ENCODE measurements around the gene LZTS2. TPM values are rescaled to one million over a fixed set of nuclear protein-coding genes. Genes with fewer than 3 reads are reported as not detected.
A peak's percentile ranks its signal among the peaks of the same experiment; 100 is the strongest.

Gene LZTS2
- total RNA-seq, 1 experiment from 2014 or later = 49.1 TPM

GRCh38 chr10:101042118-101042517 lies 42.5 kb downstream of the LZTS2 start:
- intact Hi-C loops (cut with micrococcal nuclease; ENCODE audit: unreplicated experiment) = loop anchor here (5.0 kb wide), 1 partner anchor 100 kb away; no protein-coding TSS in a partner anchor
- H3K4me1 ChIP-seq (ENCODE audit: insufficient read depth, low read length, poor library complexity, severe bottlenecking) = peaks cover 32% of the 10 kb centered on the region
- peak overlapping the region; percentile 84 for H3K27ac ChIP-seq (ENCODE audit: low read depth, low read length, poor library complexity, severe bottlenecking)
- H3K4me3 ChIP-seq (ENCODE audit: low read depth, low read length, poor library complexity, severe bottlenecking) = peak overlapping the region; percentile 54
- H3K36me3 ChIP-seq (ENCODE audit: insufficient read depth, low read length, poor library complexity, severe bottlenecking) = no peaks in the 10 kb centered on the region
- H3K27me3 ChIP-seq (replicated peaks; ENCODE audit: insufficient read depth, low read depth, low read length, poor library complexity) = no peaks in the 10 kb centered on the region
- no peak for DNase-seq (ENCODE audit: low spot score)
- TF ChIP-seq EZH2 (IDR thresholded peaks at IDR 0.05; ENCODE audit: borderline replicate concordance, low read depth, low read length, poor library complexity, severe bottlenecking) = no peak
- TF ChIP-seq, protein P1, sequence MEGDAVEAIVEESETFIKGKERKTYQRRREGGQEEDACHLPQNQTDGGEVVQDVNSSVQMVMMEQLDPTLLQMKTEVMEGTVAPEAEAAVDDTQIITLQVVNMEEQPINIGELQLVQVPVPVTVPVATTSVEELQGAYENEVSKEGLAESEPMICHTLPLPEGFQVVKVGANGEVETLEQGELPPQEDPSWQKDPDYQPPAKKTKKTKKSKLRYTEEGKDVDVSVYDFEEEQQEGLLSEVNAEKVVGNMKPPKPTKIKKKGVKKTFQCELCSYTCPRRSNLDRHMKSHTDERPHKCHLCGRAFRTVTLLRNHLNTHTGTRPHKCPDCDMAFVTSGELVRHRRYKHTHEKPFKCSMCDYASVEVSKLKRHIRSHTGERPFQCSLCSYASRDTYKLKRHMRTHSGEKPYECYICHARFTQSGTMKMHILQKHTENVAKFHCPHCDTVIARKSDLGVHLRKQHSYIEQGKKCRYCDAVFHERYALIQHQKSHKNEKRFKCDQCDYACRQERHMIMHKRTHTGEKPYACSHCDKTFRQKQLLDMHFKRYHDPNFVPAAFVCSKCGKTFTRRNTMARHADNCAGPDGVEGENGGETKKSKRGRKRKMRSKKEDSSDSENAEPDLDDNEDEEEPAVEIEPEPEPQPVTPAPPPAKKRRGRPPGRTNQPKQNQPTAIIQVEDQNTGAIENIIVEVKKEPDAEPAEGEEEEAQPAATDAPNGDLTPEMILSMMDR (conservative IDR thresholded peaks at IDR 0.05; ENCODE audit: low read depth, low read length) = no peak
- ChIA-PET CTCF (interaction anchor here (0.8 to 3.5 kb wide), 10 partner anchors 9 to 250 kb away, joined by 3 to 20 read pairs (median 4); no protein-coding TSS in a partner anchor), POLR2A (ENCODE audit: low non-redundant PET) (interaction anchor here (0.6 kb wide), 1 partner anchor 10 kb away, joined by 9 read pairs; no protein-coding TSS in a partner anchor)
- H3K9me3 ChIP-seq (ENCODE audit: low read depth, low read length, poor library complexity, severe bottlenecking) = no peaks in the 10 kb centered on the region
- BruUV-seq (replicated peaks) = no TSS peak

GRCh38 chr10:101042667-101043362 lies 43.2 kb downstream of the LZTS2 start:
- Histone ChIP-seq H3K4me3 (ENCODE audit: low read depth, low read length, poor library complexity, severe bottlenecking) (peak overlapping the region; percentile 54), H3K27ac (ENCODE audit: low read depth, low read length, poor library complexity, severe bottlenecking) (peak overlapping the region; percentile 84), H3K36me3 (ENCODE audit: insufficient read depth, low read length, poor library complexity, severe bottlenecking) (no peaks in the 10 kb centered on the region), H3K9me3 (ENCODE audit: low read depth, low read length, poor library complexity, severe bottlenecking) (no peaks in the 10 kb centered on the region), H3K4me1 (ENCODE audit: insufficient read depth, low read length, poor library complexity, severe bottlenecking) (peaks cover 37% of the 10 kb centered on the region), H3K27me3 (replicated peaks; ENCODE audit: insufficient read depth, low read depth, low read length, poor library complexity) (no peaks in the 10 kb centered on the region)
- TF ChIP-seq, protein P1 (conservative IDR thresholded peaks at IDR 0.05; ENCODE audit: low read depth, low read length) = no peak
- TF ChIP-seq EZH2 (IDR thresholded peaks at IDR 0.05; ENCODE audit: borderline replicate concordance, low read depth, low read length, poor library complexity, severe bottlenecking) = no peak
- ChIA-PET CTCF (interaction anchor here (0.5 to 3.5 kb wide), 8 partner anchors 8 to 99 kb away, joined by 3 to 20 read pairs (median 5); no protein-coding TSS in a partner anchor), POLR2A (ENCODE audit: low non-redundant PET) (interaction anchor here (0.6 kb wide), 2 partner anchors 10 to 210 kb away, joined by 7 to 9 read pairs; no protein-coding TSS in a partner anchor)
- BruUV-seq (replicated peaks) = TSS peak; percentile 96
- intact Hi-C loops (cut with micrococcal nuclease; ENCODE audit: unreplicated experiment) = loop anchor here (5.0 kb wide), 1 partner anchor 99 kb away; no protein-coding TSS in a partner anchor
- peak; percentile 93 for DNase-seq (ENCODE audit: low spot score)

DNA sequence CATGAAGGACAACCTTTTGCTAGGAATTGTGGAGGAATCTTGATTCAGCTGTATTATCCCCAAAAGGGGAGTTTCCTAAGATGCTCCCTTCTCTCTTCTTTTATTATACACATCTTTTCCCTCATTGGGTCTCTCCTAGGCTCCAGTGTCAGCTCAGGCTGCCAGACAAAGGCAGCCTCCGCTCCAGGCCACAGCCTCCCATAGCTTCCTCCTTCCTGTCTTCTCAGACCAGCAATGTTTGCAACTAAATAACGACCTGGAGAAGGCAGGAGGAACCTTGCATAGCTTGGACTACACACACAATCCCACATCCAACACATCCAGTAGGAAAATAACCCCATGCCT lies 43.7 kb downstream of the LZTS2 start:
- DNase-seq (ENCODE audit: low spot score) = no peak
- ChIA-PET CTCF (interaction anchor here (0.5 to 3.5 kb wide), 7 partner anchors 7 to 99 kb away, joined by 3 to 20 read pairs (median 5); no protein-coding TSS in a partner anchor), POLR2A (ENCODE audit: low non-redundant PET) (interaction anchor here (0.6 kb wide), 1 partner anchor 210 kb away, joined by 7 read pairs; no protein-coding TSS in a partner anchor)
- peak overlapping the region; percentile 54 for H3K4me3 ChIP-seq (ENCODE audit: low read depth, low read length, poor library complexity, severe bottlenecking)
- peak overlapping the region; percentile 84 for H3K27ac ChIP-seq (ENCODE audit: low read depth, low read length, poor library complexity, severe bottlenecking)
- no TSS peak for BruUV-seq (replicated peaks)
- intact Hi-C loops (cut with micrococcal nuclease; ENCODE audit: unreplicated experiment) = loop anchor here (5.0 kb wide), 1 partner anchor 99 kb away; no protein-coding TSS in a partner anchor
- peaks cover 37% of the 10 kb centered on the region for H3K4me1 ChIP-seq (ENCODE audit: insufficient read depth, low read length, poor library complexity, severe bottlenecking)
- no peaks in the 10 kb centered on the region for H3K27me3 ChIP-seq (replicated peaks; ENCODE audit: insufficient read depth, low read depth, low read length, poor library complexity)
- no peak for TF ChIP-seq EZH2 (IDR thresholded peaks at IDR 0.05; ENCODE audit: borderline replicate concordance, low read depth, low read length, poor library complexity, severe bottlenecking)
- TF ChIP-seq, protein P1 (conservative IDR thresholded peaks at IDR 0.05; ENCODE audit: low read depth, low read length) = no peak
- no peaks in the 10 kb centered on the region for H3K36me3 ChIP-seq (ENCODE audit: insufficient read depth, low read length, poor library complexity, severe bottlenecking)
- no peaks in the 10 kb centered on the region for H3K9me3 ChIP-seq (ENCODE audit: low read depth, low read length, poor library complexity, severe bottlenecking)
